NCI-H510A (cell line): ENCODE measurements around the gene IGF2BP1.
A peak's percentile ranks its signal among the peaks of the same experiment; 100 is the strongest.
"Not testable (repeated sequence)": the region's sequence is repeated elsewhere in the genome, so short reads cannot be mapped to it uniquely, and the experiment has no call there.

ENCODE experiments used
- DNase-seq: peaks from one replicate; lab custom pipeline; 2025; lab: John Stamatoyannopoulos, UW

The IGF2BP1 gene

GRCh38 chr17:49100601-49101000 lies 103.4 kb downstream of the IGF2BP1 start:
- no peak for DNase-seq

- DNase-seq = peak; percentile 79
Measured at GRCh38 chr17:49101054-49101534, 103.9 kb downstream of the IGF2BP1 start.

- not testable (repeated sequence) for DNase-seq
Measured at GRCh38 chr17:49103360-49103759, 106.2 kb downstream of the IGF2BP1 start.

- no peak for DNase-seq
Measured at GRCh38 chr17:49104511-49105074, 107.4 kb downstream of the IGF2BP1 start.
